Effector memory CD4-positive, alpha-beta T cell (primary cell): ENCODE data around the gene RSRC1.

ENCODE experiments used
- DNase-seq, 3 donors: peaks; one replicate each; pipeline ENCODE4 v3.0.0-alpha.2; 2020
- H3K27ac ChIP-seq: 2 replicates; pipeline ENCODE4 v1.7.0; 2013; ENCODE audit warnings: mild to moderate bottlenecking, low read length, moderate library complexity; ENCODE audit not compliant: insufficient read depth, poor library complexity, severe bottlenecking
- H3K27me3 ChIP-seq: replicated peaks from 2 replicates; pipeline ENCODE4 v1.7.0; 2013; ENCODE audit warnings: mild to moderate bottlenecking, low read length; ENCODE audit not compliant: insufficient read depth, control insufficient read depth, poor library complexity, severe bottlenecking
- H3K36me3 ChIP-seq: 2 replicates; pipeline ENCODE4 v1.7.0; 2013; ENCODE audit warnings: mild to moderate bottlenecking, low read length, moderate library complexity; ENCODE audit not compliant: control insufficient read depth, insufficient read depth
- H3K4me1 ChIP-seq: 2 replicates; pipeline ENCODE4 v1.7.0; 2013; ENCODE audit warnings: low read length, mild to moderate bottlenecking; ENCODE audit not compliant: control insufficient read depth, insufficient read depth, poor library complexity, severe bottlenecking
- H3K4me3 ChIP-seq: 2 replicates; pipeline ENCODE4 v1.7.0; 2013; ENCODE audit warnings: low read length, low read depth, mild to moderate bottlenecking; ENCODE audit not compliant: insufficient read depth, poor library complexity, severe bottlenecking
- H3K9me3 ChIP-seq: 2 replicates; pipeline ENCODE4 v1.7.0; 2013; ENCODE audit warnings: mild to moderate bottlenecking, low read length, moderate library complexity; ENCODE audit not compliant: control insufficient read depth

RSRC1 gene

DNA sequence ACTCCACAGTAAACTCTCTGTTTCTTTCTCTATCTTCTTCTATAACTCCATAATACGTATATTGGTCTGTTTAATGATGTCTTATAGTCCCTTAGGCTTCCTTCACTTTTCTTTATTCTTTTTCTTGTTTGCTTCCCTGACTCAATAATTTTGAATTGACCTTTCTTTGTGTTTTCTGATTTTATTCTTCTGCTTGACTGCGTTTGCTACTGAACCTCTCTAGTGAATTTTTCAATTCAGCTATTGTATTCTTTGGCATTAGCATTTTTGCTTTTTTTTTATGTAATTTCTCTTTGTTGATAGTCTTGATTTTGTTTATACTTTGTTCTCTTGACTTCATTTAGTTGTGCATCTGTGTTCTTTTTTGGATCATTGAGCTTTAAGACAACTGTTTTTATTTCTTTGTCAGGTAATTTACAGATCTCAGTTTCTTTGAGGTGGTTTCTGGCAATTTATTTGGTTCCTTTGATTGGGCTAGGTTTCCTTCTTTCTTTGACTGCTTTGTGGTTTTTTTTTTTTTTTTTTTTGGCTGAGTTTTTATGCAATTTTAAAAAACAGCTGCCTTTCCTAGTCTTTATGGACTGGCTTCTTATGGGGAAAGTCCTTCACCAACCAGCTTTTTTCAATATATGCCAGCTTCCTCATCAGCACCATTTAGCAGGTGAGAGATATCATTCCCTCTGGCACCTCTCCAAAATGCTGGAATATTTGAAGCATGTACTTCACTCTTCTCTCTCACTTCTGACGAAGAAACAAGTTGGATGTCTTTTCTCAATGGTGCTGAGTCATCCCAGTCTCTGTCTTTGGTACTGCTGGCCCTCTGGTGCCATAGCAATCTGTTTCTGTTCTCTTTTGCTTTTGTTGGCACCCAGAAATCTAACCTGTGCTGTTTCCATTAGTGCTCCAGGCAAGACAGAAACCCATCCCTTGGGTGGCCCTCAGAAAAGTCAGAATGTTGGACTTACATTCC, 17.6 kb downstream of the RSRC1 start:
- Histone ChIP-seq H3K36me3 (peaks cover 18% of the 10 kb centered on the region), H3K27me3 (no peaks in the 10 kb centered on the region), H3K4me1 (no peaks in the 10 kb centered on the region), H3K27ac (no peak overlapping the region), H3K9me3 (no peaks in the 10 kb centered on the region), H3K4me3 (no peak overlapping the region)
- no peak for DNase-seq

DNA sequence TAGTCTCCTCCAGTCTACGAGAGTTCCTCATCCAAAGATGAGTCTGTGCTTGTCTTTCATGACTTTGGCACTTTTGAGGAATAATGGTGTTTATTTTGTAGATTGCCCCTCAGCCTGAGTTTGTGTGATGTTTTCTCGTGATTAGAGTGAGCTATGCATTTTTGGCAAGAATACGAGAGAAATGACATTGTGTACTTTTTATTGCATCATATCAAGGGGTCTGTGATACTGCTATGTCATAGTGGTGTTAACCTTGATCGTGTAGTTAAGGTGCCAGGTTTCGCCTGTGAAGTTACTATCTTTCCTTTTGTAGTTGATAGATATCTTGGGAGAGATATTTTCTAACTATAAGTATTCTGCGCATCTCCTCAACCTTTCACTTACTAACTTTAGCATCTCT, 18.9 kb downstream of the RSRC1 start:
- Histone ChIP-seq H3K4me1 (no peaks in the 10 kb centered on the region), H3K4me3 (no peak overlapping the region), H3K9me3 (no peaks in the 10 kb centered on the region), H3K36me3 (peaks cover 18% of the 10 kb centered on the region), H3K27ac (no peak overlapping the region), H3K27me3 (no peaks in the 10 kb centered on the region)
- DNase-seq = no peak

DNA sequence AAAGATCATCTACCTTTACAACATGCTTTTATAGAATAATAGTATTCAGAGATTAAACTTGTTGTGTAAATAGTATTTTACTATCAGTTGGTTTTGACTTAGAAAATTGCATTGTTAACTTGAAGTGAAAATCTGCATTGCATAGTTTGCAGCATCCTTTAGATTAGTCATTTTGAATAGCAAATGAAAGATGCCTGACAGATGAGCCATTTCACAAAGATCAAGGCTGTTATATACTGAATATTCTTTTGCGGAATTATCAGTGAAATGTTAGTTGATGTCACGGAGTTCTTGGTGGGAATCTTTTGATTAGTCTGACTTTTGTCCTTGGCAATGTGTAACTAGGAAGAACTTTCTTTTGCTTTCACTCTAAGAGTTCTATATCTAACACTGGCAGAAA, 24.5 kb downstream of the RSRC1 start:
- no peak overlapping the region for H3K27ac ChIP-seq
- no peak for DNase-seq
- no peaks in the 10 kb centered on the region for H3K4me1 ChIP-seq
- H3K9me3 ChIP-seq = no peaks in the 10 kb centered on the region
- H3K36me3 ChIP-seq = peaks cover 12% of the 10 kb centered on the region
- no peak overlapping the region for H3K4me3 ChIP-seq
- H3K27me3 ChIP-seq = no peaks in the 10 kb centered on the region

DNA sequence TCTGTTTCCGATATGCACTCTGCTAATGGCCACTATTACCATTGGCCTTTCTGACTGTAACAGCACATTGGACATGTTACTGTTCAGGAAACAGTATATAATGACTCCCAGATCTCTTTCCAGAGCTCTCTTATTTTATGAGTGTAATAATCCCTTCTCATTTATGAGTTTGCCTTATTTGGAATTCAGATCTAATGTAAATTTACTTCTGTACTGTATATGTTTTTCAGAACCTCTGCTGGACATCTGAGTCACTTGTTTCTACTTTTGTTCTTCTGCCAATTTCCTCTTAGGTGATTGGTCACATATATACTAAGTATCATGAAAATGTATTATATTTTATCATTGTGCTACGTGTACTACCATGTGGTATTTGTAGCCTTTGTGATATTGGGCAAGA, 30.5 kb downstream of the RSRC1 start:
- no peak for DNase-seq
- Histone ChIP-seq H3K9me3 (no peaks in the 10 kb centered on the region), H3K4me1 (no peaks in the 10 kb centered on the region), H3K27ac (no peak overlapping the region), H3K4me3 (no peak overlapping the region), H3K36me3 (peaks cover 12% of the 10 kb centered on the region), H3K27me3 (no peaks in the 10 kb centered on the region)

DNA sequence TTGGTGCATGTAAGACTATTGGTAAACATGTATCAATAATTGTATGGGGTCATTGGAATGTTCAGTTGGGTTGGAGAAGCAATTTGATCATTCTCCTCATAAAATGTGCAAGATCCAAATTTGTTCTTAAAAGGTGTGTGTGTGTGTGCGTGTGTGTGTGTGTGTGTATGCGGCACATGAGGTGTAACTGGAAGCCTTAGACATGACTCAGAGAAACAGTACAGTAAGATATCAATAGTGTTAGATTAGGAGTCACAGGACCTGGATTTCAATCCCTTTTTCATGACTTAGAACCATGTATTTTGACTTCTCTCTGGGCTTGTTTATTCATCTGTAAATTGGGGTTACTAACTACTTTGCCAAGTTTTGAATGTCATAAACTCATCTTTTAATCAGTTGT, 38.3 kb downstream of the RSRC1 start:
- no peak for DNase-seq
- Histone ChIP-seq H3K4me1 (no peaks in the 10 kb centered on the region), H3K27ac (no peak overlapping the region), H3K27me3 (no peaks in the 10 kb centered on the region), H3K4me3 (no peak overlapping the region), H3K9me3 (no peaks in the 10 kb centered on the region), H3K36me3 (no peaks in the 10 kb centered on the region)

GRCh38 chr3:158152186-158152585, 42.3 kb downstream of the RSRC1 start:
- no peaks in the 10 kb centered on the region for H3K4me1 ChIP-seq
- no peak overlapping the region for H3K4me3 ChIP-seq
- DNase-seq = no peak
- no peaks in the 10 kb centered on the region for H3K9me3 ChIP-seq
- peaks cover 4% of the 10 kb centered on the region for H3K36me3 ChIP-seq
- no peak overlapping the region for H3K27ac ChIP-seq
- no peaks in the 10 kb centered on the region for H3K27me3 ChIP-seq

GRCh38 chr3:158158969-158159368, 49.1 kb downstream of the RSRC1 start:
- Histone ChIP-seq H3K27me3 (no peaks in the 10 kb centered on the region), H3K9me3 (no peaks in the 10 kb centered on the region), H3K4me1 (no peaks in the 10 kb centered on the region), H3K36me3 (peaks cover 4% of the 10 kb centered on the region), H3K4me3 (no peak overlapping the region), H3K27ac (no peak overlapping the region)
- no peak for DNase-seq

DNA sequence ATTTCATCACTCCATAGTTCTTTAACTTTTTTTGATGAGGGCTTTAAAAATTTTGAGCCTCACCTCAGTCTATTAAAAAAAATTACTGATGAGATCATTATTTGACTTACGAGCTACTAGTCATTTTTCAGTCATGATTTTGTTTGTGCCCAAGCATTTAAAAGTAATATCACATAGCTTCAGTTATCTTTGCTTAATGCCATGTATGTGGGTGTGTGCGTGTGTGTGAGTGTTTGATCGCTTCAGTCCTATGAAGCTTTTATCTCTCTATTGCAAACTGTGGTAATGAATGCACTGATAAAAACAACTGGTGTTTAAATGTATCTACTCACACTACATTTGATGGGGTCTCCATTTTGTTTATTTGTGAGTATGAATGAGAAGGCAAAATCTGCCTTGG, 49.8 kb downstream of the RSRC1 start:
- Histone ChIP-seq H3K4me1 (no peaks in the 10 kb centered on the region), H3K36me3 (peaks cover 4% of the 10 kb centered on the region), H3K27ac (no peak overlapping the region), H3K4me3 (no peak overlapping the region), H3K27me3 (no peaks in the 10 kb centered on the region), H3K9me3 (no peaks in the 10 kb centered on the region)
- no peak for DNase-seq

DNA sequence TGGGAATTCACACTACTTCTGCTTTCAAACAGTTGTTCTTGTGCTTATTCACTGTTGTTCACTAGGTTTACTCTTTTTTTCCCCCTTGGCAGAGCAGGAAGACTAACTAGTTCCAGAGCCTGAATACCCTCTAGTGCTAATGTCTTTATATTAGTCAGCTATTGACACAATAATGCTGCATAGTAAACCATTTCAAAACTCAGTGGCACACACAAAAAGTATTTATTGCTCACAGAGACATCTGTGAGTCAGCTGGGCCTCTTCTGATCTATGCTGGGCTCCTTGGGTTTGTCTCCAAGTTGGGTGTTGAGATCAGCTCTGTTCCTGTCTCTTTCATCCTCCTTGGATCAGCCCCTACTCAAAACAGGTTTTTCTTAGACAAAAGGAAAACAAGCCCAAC, 51.1 kb downstream of the RSRC1 start:
- DNase-seq = no peak
- no peaks in the 10 kb centered on the region for H3K9me3 ChIP-seq

DNA sequence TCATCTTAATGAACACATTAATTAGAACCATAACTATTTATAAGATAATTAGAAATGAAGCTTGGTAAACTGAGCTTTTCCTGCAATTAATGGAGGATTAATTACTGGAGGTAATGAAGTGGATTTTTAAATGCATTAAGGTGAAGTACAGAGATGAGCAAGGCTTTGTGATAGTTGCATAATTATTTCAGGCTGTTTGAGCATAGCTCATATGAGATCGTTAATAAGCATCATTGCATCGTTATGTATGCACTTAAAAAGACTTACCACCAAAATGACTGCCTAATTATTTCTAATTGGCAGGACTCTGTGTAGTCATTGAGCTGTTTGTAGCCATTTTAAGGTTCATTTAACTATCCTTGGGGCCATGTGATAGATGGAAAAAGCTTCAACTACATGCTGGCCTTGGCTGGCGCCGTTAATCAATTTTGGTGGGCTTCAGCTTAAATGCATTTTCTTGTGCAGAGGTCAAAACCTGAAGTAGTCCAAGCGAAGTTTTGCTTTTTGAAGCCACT, 55.3 kb downstream of the RSRC1 start:
- no peaks in the 10 kb centered on the region for H3K4me1 ChIP-seq
- peaks cover 3% of the 10 kb centered on the region for H3K36me3 ChIP-seq
- H3K9me3 ChIP-seq = no peaks in the 10 kb centered on the region
- no peak overlapping the region for H3K27ac ChIP-seq
- H3K27me3 ChIP-seq = no peaks in the 10 kb centered on the region
- DNase-seq = no peak
- H3K4me3 ChIP-seq = no peak overlapping the region

More for the DNA sequence above, 51.1 kb downstream of the RSRC1 start:
- no peaks in the 10 kb centered on the region for H3K4me1 ChIP-seq
- no peaks in the 10 kb centered on the region for H3K27me3 ChIP-seq
- peaks cover 4% of the 10 kb centered on the region for H3K36me3 ChIP-seq
- H3K27ac ChIP-seq = no peak overlapping the region
- H3K4me3 ChIP-seq = no peak overlapping the region
